AG04450 (cell line): ENCODE measurements around the gene ZP1. TPM values are rescaled to one million over a fixed set of nuclear protein-coding genes. Genes with fewer than 3 reads are reported as not detected.
A peak's percentile ranks its signal among the peaks of the same experiment; 100 is the strongest.

Source experiments
- CTCF ChIA-PET: fragments of 300-600, 350-600 bp; formaldehyde crosslinking; extraction: SDS; loops from one replicate; lab custom pipeline; 2022; ENCODE audit warnings: antibody characterized with exemption, inconsistent platforms; lab: Charles Lee
- POLR2A ChIA-PET: fragments of 350-600 bp; formaldehyde crosslinking; extraction: SDS; loops from one replicate; lab custom pipeline; 2021; ENCODE audit warnings: antibody characterized with exemption, inconsistent platforms; lab: Yijun Ruan, JAX
- DNase-seq: peaks from one replicate; pipeline ENCODE4 v3.0.0-alpha.2; 2011; ENCODE audit warnings: low read depth, low spot score
- H3K27ac ChIP-seq: one replicate; pipeline ENCODE4 v1.5.1; 2012; ENCODE audit warnings: low read depth, low read length, control low read depth
- H3K27me3 ChIP-seq: one replicate; pipeline ENCODE4 v1.6.0; 2012; ENCODE audit warnings: low read length; ENCODE audit not compliant: control insufficient read depth, insufficient read depth
- H3K4me3 ChIP-seq: 2 replicates; pipeline ENCODE4 v1.5.1; 2011; ENCODE audit warnings: mild to moderate bottlenecking, low read depth, low read length, control low read depth
- H3K9me3 ChIP-seq: 2 replicates; pipeline ENCODE4 v1.5.1; 2012; ENCODE audit warnings: low read length; ENCODE audit not compliant: control insufficient read depth, insufficient read depth
- polyA plus RNA-seq: library from polyadenylated mRNA; depleted of rRNA; stranded (reverse); fragments of >200 nt; gene quantifications from 2 replicates; pipeline ENCODE4 v1.2.3, GENCODE V29; 2011
- TF ChIP-seq, protein P1 (sequence below): IDR thresholded peaks from 2 replicates; pipeline ENCODE4 v1.5.1; 2011; ENCODE audit warnings: low read depth, low read length, control low read depth, inconsistent platforms

Gene ZP1
- polyA plus RNA-seq, 1 experiment: 0.48 TPM

DNA sequence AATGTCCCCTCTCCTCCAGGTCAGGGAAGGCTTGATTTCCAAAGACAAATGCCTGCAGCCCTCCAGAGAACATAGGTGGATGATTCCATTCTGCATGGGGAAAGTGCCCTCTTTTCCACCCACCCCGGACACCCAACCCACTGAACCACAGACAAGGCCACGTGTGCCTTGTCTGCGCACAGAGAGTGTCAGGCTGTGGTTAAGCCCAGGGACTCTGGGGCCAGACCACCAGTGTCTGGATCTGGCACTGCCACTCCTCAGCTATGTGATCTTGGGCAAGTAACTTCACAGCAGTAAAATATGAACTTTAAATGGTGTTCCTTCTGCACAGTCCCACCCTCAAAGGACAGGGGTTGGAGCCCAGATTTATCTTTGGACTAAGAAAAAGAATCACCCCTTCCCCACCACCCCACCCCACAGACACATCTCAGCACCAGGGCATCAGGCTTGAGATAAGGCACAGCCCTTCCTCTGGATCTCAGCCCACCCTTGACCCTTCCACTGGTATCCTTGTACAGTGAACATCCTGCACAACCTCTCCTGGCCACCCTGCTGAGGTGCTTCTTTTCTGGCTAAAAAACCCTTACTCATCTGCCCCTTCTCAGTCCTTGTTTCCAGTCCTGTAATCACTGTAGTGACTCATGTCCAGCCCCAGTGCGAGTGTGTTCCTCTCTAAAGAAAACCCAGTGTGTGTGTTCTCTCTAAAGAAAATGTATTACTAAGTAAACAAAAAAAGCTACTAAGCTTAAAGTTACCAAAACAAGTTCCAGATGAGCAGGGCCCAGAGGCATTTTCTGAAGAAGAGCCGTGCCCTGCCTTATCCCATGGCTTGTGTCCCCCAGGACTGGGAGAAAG is 9.7 kb upstream of the ZP1 start:
- POLR2A ChIA-PET: no interaction called here
- H3K9me3 ChIP-seq: peaks cover 3% of the 10 kb centered on the region; the same call in 1 of the 2 replicates
- TF ChIP-seq, protein P1, sequence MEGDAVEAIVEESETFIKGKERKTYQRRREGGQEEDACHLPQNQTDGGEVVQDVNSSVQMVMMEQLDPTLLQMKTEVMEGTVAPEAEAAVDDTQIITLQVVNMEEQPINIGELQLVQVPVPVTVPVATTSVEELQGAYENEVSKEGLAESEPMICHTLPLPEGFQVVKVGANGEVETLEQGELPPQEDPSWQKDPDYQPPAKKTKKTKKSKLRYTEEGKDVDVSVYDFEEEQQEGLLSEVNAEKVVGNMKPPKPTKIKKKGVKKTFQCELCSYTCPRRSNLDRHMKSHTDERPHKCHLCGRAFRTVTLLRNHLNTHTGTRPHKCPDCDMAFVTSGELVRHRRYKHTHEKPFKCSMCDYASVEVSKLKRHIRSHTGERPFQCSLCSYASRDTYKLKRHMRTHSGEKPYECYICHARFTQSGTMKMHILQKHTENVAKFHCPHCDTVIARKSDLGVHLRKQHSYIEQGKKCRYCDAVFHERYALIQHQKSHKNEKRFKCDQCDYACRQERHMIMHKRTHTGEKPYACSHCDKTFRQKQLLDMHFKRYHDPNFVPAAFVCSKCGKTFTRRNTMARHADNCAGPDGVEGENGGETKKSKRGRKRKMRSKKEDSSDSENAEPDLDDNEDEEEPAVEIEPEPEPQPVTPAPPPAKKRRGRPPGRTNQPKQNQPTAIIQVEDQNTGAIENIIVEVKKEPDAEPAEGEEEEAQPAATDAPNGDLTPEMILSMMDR: no peak
- CTCF ChIA-PET: no interaction called here
- H3K27ac ChIP-seq: peak overlapping the region; percentile 31
- H3K4me3 ChIP-seq: no peak overlapping the region
- DNase-seq: no peak
- peaks cover 5% of the 10 kb centered on the region for H3K27me3 ChIP-seq

DNA sequence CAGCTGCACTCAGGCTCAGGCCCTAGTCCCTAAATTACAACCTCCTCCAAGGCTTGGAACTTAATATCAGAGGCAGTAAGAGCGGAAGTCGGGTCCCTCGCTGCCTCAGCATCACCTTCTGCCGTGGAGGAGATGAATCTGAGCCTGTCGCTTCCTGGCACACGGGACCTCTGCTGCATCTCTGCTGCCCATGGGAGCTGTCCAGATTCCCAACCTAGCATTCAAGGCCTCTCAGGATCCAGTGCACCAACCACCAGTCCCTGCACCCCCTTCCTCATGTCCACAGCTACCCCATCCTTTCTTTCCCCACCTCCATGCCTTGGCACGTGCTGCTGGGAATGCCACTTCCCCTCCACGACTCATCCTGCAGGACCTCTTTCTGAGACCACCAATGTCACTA is 9.1 kb upstream of the ZP1 start:
- no peak for DNase-seq
- no peaks in the 10 kb centered on the region; the same call in 1 of the 2 replicates for H3K9me3 ChIP-seq
- TF ChIP-seq, protein P1: no peak
- no peak overlapping the region for H3K4me3 ChIP-seq
- H3K27me3 ChIP-seq: peaks cover 5% of the 10 kb centered on the region
- ChIA-PET POLR2A (no interaction called here), CTCF (no interaction called here)
- H3K27ac ChIP-seq: peak overlapping the region; percentile 31

DNA sequence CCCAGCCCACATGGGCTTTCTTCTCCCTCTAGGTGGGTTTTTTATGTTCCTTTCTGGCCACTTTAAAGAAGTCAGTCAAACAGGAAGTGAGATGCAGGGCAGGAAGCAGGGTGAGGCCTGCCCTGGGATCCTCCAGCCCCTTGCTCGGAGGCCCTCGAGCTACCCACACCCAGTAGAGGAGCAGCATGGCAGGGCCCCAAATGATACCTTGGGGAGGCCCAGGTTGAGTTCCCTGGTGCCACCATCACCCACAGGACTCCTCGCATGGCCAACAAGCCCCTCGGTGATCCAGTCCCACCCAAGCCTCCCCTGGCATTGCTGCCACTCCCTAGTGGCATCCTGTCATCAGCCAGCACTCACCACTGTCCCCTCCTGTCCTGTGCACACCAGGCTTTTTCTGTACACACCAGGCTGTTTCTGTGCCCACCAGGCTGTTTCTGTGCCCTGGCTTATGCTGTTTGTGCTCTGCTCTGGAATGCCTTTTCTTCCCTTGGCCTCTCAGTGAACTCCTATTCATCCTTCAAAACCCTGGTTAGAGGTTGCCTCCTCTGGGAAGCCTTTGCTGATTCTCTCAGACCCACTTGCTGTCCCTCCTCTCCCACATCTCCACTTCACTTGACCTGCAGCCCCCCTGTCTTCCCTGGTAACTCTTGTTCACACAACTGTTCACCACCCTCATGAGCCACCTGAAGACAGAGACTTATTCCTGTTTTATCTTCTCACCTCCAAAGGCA is 8.4 kb upstream of the ZP1 start:
- Histone ChIP-seq H3K9me3 (no peaks in the 10 kb centered on the region), H3K27me3 (peaks cover 5% of the 10 kb centered on the region), H3K4me3 (no peak overlapping the region), H3K27ac (no peak overlapping the region)
- no peak for DNase-seq
- POLR2A ChIA-PET: no interaction called here
- CTCF ChIA-PET: no interaction called here
- TF ChIP-seq, protein P1: no peak

DNA sequence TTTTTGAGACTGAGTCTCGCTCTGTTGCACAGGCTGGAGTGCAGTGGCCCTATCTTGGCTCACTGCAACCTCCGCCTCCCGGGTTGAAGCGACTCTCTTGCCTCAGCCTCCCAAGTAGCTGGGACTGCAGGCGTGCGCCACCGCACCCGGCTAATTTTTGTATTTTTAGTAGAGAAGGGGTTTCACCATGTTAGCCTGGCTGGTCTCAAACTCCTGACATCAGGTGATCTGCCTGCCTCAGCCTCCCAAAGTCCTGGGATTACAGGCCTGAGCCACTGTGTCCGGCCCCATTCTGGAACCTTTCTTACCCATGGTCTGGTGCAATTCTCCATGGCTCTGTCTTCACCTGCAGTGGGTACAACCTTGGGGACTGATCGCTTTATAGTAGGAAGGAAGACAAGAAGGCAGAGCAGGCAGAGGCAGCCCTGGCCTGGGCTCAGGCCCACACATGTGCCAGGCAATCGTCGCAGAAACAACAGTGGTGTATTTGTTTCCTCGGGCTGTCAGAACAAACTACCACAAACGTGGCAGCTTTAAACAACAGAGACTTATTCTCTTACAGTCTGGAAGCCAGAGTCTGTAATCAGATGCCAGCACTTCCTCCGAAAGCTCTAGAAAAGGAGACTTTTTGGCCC is 7.6 kb upstream of the ZP1 start:
- H3K27ac ChIP-seq: no peak overlapping the region
- peaks cover 7% of the 10 kb centered on the region for H3K27me3 ChIP-seq
- H3K4me3 ChIP-seq: no peak overlapping the region
- POLR2A ChIA-PET: no interaction called here
- TF ChIP-seq, protein P1: no peak
- DNase-seq: no peak
- CTCF ChIA-PET: interaction anchor here (1.1 kb wide), 1 partner anchor 40 kb away, joined by 4 read pairs; no protein-coding TSS in a partner anchor
- no peaks in the 10 kb centered on the region for H3K9me3 ChIP-seq
